Colonic mucosa (tissue), 4 donors: Measurements from ENCODE around the gene CCDC182. TPM values are rescaled to one million over a fixed set of nuclear protein-coding genes. Genes with fewer than 3 reads are reported as not detected.

Experiments used
- DNase-seq: peaks from one replicate; pipeline ENCODE4 v3.0.0-alpha.2; 2020
- H3K27ac ChIP-seq: fragments of 200-600 bp; one replicate; pipeline ENCODE4 v1.8.0; 2021
- H3K27me3 ChIP-seq: fragments of 200-600 bp; one replicate; pipeline ENCODE4 v1.8.0; 2021
- H3K36me3 ChIP-seq: fragments of 200-600 bp; one replicate; pipeline ENCODE4 v1.8.0; 2021
- H3K4me1 ChIP-seq: fragments of 200-600 bp; one replicate; pipeline ENCODE4 v1.8.0; 2021; ENCODE audit warnings: mild to moderate bottlenecking
- H3K4me3 ChIP-seq: fragments of 200-600 bp; one replicate; pipeline ENCODE4 v1.8.0; 2021
- H3K9ac ChIP-seq, 2 donors: one replicate each; pipeline ENCODE4 v1.7.0; 2013; ENCODE audit warnings: control low read depth in 2 of 2, low read depth in 2 of 2, low read length in 2 of 2
- H3K9me3 ChIP-seq: fragments of 200-600 bp; one replicate; pipeline ENCODE4 v1.8.0; 2021
- intact Hi-C: fragments of 100-400 bp; cut with DNase I; formaldehyde crosslinking; loops from one replicate; pipeline ENCODE4 v1.14.1; 2022
- total RNA-seq, 2 donors: library from RNA; stranded (reverse); fragmentation: NEBNext Ultra II Directional in 1 of 2; extraction: Animal tissue kit (Norgen Biotek cat#: 25700) in 1 of 2; gene quantifications; one replicate each; pipeline ENCODE4 v1.2.1, GENCODE V29; 2021
- TF ChIP-seq, protein P1 (sequence below): fragments of 200-600 bp; IDR thresholded peaks from one replicate; pipeline ENCODE4 v1.8.0; 2022; ENCODE audit warnings: antibody characterized with exemption, mild to moderate bottlenecking
- donor health status: healthy.
- donor health status: DM: no; HTN: no; CAD: no.
- donor health status: DM: no; HTN: no; CAD: no.

The CCDC182 gene
- total RNA-seq, 2 donors from 2014 or later = not detected

DNA sequence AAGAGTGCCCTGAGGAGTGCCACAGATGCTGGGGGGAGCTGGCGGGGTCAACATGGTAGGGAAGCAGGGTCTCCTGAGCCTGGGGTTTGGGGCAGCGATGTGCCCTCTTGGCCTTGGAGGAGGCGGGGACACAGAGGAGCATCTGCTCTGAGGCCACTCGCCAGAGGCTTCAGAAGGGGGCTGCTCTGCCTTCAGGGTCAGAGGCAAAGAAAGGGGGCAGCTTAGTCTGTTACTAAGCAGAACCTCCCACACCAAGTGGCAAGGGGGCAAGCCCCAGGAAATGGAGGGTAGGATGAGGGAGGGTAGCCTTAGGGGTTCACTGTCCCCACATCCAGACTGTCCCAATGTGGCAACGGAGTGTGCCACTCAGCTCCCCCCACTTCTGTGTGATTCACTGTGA is 18.3 kb downstream of the CCDC182 start:
- H3K9me3 ChIP-seq = no peaks in the 10 kb centered on the region
- H3K9ac ChIP-seq = no peak overlapping the region
- intact Hi-C loops = no loop called here
- no peaks in the 10 kb centered on the region for H3K27me3 ChIP-seq
- H3K36me3 ChIP-seq = no peaks in the 10 kb centered on the region
- no peak for DNase-seq
- H3K4me1 ChIP-seq = no peaks in the 10 kb centered on the region
- no peak overlapping the region for H3K27ac ChIP-seq
- TF ChIP-seq, protein P1, sequence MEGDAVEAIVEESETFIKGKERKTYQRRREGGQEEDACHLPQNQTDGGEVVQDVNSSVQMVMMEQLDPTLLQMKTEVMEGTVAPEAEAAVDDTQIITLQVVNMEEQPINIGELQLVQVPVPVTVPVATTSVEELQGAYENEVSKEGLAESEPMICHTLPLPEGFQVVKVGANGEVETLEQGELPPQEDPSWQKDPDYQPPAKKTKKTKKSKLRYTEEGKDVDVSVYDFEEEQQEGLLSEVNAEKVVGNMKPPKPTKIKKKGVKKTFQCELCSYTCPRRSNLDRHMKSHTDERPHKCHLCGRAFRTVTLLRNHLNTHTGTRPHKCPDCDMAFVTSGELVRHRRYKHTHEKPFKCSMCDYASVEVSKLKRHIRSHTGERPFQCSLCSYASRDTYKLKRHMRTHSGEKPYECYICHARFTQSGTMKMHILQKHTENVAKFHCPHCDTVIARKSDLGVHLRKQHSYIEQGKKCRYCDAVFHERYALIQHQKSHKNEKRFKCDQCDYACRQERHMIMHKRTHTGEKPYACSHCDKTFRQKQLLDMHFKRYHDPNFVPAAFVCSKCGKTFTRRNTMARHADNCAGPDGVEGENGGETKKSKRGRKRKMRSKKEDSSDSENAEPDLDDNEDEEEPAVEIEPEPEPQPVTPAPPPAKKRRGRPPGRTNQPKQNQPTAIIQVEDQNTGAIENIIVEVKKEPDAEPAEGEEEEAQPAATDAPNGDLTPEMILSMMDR = no peak
- H3K4me3 ChIP-seq = no peak overlapping the region

DNA sequence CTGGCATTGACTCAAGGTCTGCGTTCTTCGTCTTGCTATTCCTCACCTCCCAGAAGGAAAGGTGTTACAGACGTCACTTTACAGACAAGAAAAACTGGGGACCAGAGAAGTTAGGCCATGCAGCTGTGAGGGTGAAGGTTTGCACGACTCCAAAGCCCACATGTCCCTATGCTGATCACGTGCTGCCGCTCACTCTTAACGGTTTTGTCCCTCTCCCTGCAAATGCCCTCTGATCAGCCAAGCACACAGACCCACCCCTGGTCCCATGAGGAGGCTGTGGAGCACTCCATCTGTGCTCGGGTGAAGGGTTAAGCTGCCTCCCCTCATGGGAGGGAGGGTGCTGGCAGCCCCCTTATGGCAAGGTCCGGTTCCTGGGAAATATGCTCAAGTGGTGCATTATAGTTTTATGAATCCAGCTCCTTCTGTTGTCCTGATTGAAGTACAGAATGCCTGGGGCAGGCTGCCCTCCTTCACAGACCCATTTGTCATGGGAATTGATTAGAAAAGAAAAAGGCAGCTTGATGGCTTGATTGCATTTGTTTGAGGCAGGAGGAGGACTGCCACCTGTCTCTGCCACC is 18.8 kb downstream of the CCDC182 start:
- no peak overlapping the region for H3K27ac ChIP-seq
- H3K9ac ChIP-seq = no peak overlapping the region
- no peaks in the 10 kb centered on the region for H3K36me3 ChIP-seq
- no peaks in the 10 kb centered on the region for H3K4me1 ChIP-seq
- intact Hi-C loops = no loop called here
- DNase-seq = no peak
- no peaks in the 10 kb centered on the region for H3K9me3 ChIP-seq
- no peak overlapping the region for H3K4me3 ChIP-seq
- TF ChIP-seq, protein P1 = no peak
- no peaks in the 10 kb centered on the region for H3K27me3 ChIP-seq

DNA sequence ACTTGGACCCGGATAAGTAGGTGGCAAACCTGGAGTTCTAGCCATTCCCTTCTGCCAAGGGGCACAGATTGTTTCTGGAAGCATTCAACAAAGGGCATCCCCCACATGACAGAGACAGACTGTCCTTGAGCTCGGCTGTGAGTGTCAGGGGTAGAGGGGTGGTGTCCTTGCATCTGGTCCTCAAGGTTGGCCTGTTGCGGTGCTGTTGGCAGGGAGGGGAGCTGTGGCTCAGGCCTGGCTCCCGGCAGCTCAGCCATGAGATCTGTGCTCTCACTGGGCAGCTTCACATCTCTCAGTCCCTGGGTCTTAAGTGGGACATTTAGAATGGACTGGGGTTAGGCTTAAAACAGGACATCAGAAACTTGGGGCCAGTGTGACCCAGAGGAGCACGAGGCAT is 20.4 kb downstream of the CCDC182 start:
- TF ChIP-seq, protein P1 = no peak
- no peak overlapping the region for H3K4me3 ChIP-seq

DNA sequence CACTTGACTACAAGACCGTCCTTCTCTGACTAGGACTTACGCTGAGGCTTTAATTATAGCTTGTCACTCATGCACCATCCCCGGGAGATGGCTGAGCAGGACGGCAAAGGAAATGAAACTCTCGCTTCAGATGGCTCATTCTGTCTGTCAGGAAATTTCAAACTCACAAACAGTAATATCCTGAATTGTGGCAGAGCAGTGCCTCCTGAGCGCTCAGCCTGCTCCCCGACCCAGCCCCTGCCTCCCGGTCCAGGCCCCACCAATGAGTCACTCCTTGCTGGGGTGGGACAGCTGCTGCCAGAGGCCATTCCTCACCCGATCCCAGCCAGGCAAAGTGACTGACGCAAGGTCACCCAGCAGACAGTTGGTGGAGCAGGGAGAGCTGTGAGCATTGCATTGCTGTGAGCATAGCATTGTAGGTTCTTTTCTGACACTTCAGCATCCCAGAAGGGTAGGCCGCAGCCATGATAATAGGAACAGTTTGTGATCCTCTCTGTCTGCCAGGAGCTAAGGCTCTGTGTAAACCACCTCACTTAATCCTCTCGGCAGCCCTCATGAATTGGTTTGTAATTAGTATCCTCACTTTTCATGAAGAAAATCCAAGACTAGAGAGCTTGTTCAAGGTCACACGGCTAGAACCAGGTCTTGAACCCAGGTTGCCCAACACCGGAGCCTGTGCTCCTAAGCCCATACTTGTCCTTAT is 20.9 kb downstream of the CCDC182 start:
- Histone ChIP-seq H3K27ac (no peak overlapping the region), H3K4me1 (no peaks in the 10 kb centered on the region), H3K4me3 (no peak overlapping the region), H3K9me3 (no peaks in the 10 kb centered on the region), H3K27me3 (no peaks in the 10 kb centered on the region), H3K36me3 (no peaks in the 10 kb centered on the region), H3K9ac (no peak overlapping the region)
- no peak for DNase-seq
- TF ChIP-seq, protein P1 = no peak
- intact Hi-C loops = no loop called here

More for the DNA sequence above, 20.4 kb downstream of the CCDC182 start:
- intact Hi-C loops = no loop called here
- no peak for DNase-seq
- no peaks in the 10 kb centered on the region for H3K27me3 ChIP-seq
- no peaks in the 10 kb centered on the region for H3K36me3 ChIP-seq
- no peaks in the 10 kb centered on the region for H3K4me1 ChIP-seq
- H3K9ac ChIP-seq = no peak overlapping the region
- no peak overlapping the region for H3K27ac ChIP-seq
- no peaks in the 10 kb centered on the region for H3K9me3 ChIP-seq

DNA sequence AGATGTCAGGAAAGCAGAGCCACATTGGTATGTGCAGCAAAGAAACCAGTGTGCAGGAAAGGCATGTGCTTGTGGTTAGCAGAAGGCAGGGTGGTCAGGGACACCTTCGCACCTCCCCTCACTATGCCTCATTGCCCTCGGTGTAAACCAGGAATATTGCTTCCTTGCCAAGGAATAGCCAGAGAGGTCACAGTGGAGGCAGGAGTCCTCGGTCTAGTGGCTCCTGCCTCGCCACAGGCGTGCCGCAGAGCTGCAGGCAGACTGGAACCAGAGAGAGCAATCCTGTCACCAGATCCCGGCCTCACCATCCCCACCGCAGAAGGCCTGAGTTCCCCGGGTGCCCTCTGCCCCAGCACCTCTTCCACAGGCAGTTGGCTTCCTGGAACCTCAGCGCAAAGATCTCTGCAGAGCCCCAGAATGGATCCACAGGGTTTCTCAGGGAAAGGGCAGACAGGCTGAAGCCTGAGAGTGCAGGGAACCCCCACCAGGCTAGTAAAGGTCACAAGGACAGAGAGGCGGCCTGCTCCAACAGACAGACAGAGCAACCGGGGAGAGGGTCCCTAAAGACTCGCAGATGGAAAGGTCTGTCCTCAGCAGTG is 21.6 kb downstream of the CCDC182 start:
- TF ChIP-seq, protein P1 = no peak

More for the DNA sequence above, 21.6 kb downstream of the CCDC182 start:
- H3K9ac ChIP-seq = no peak overlapping the region
- H3K4me1 ChIP-seq = no peaks in the 10 kb centered on the region
- H3K27me3 ChIP-seq = no peaks in the 10 kb centered on the region
- no peak overlapping the region for H3K27ac ChIP-seq
- H3K4me3 ChIP-seq = no peak overlapping the region
- no peaks in the 10 kb centered on the region for H3K9me3 ChIP-seq
- H3K36me3 ChIP-seq = no peaks in the 10 kb centered on the region
- intact Hi-C loops = no loop called here
- DNase-seq = no peak
